ENCODE measurements around the gene PCDHA3. TPM values are rescaled to one million over a fixed set of nuclear protein-coding genes. Genes with fewer than 3 reads are reported as not detected.
"Not testable (repeated sequence)": the region's sequence is repeated elsewhere in the genome, so short reads cannot be mapped to it uniquely, and the experiment has no call there.

The PCDHA3 gene
- total and polyA plus RNA-seq, 9 donors: 0.05 to 0.23 (median 0.18) TPM

GRCh38 chr5:140808889-140809291 lies 8.0 kb downstream of the PCDHA3 start:
- Histone ChIP-seq H3K4me1 (ENCODE audit: control insufficient read depth, insufficient read depth, low read length) (no peaks in the 10 kb centered on the region), H3K4me3 (ENCODE audit: low read length) (no peak overlapping the region), H3K27ac (ENCODE audit: low read length) (no peak overlapping the region), H3K9me3 (replicated peaks; ENCODE audit: control insufficient read depth, low read depth, low read length) (peaks cover 3% of the 10 kb centered on the region), H3K27me3 (ENCODE audit: control insufficient read depth, insufficient read depth, low read length) (no peaks in the 10 kb centered on the region), H3K36me3 (ENCODE audit: control insufficient read depth, insufficient read depth, low read length) (no peaks in the 10 kb centered on the region)
- no peak for DNase-seq
- 67% methylated on average over 43 of the region's 43 CpGs for WGBS (ENCODE audit: insufficient coverage)

- no peak within 1 kb of the TSS for H3K4me3 ChIP-seq (ENCODE audit: low read length)
- DNase-seq: no peak
Observed at GRCh38 chr5:140821375-140822280, 20.8 kb downstream of the PCDHA3 start, which contains the start of gene PCDHA5. Gene PCDHA5 (plus strand): TSS chr5:140821613.

GRCh38 chr5:140822281-140822629 lies 21.4 kb downstream of the PCDHA3 start:
- no peak overlapping the region for H3K27ac ChIP-seq (ENCODE audit: low read length)
- H3K4me1 ChIP-seq (ENCODE audit: control insufficient read depth, insufficient read depth, low read length): no peaks in the 10 kb centered on the region
- no peaks in the 10 kb centered on the region for H3K36me3 ChIP-seq (ENCODE audit: control insufficient read depth, insufficient read depth, low read length)
- no peaks in the 10 kb centered on the region for H3K27me3 ChIP-seq (ENCODE audit: control insufficient read depth, insufficient read depth, low read length)
- no peak for DNase-seq
- WGBS (ENCODE audit: insufficient coverage): no CpG with 5 or more reads among the region's 6 CpGs
- H3K4me3 ChIP-seq (ENCODE audit: low read length): no peak overlapping the region
- peaks cover 2% of the 10 kb centered on the region for H3K9me3 ChIP-seq (replicated peaks; ENCODE audit: control insufficient read depth, low read depth, low read length)

More at GRCh38 chr5:140821375-140822280, 20.8 kb downstream of the PCDHA3 start, which contains the start of gene PCDHA5:
- Histone ChIP-seq H3K9me3 (replicated peaks; ENCODE audit: control insufficient read depth, low read depth, low read length) (peaks cover 2% of the 10 kb centered on the region), H3K27me3 (ENCODE audit: control insufficient read depth, insufficient read depth, low read length) (no peaks in the 10 kb centered on the region), H3K36me3 (ENCODE audit: control insufficient read depth, insufficient read depth, low read length) (no peaks in the 10 kb centered on the region), H3K27ac (ENCODE audit: low read length) (no peak within 1 kb of the TSS), H3K4me1 (ENCODE audit: control insufficient read depth, insufficient read depth, low read length) (no peaks in the 10 kb centered on the region)
- WGBS (ENCODE audit: insufficient coverage): 29% methylated on average over 32 of the region's 39 CpGs

GRCh38 chr5:140822969-140823368 lies 22.1 kb downstream of the PCDHA3 start:
- not testable (repeated sequence) for H3K27ac ChIP-seq (ENCODE audit: low read length); H3K27me3 ChIP-seq (ENCODE audit: control insufficient read depth, insufficient read depth, low read length); H3K9me3 ChIP-seq (replicated peaks; ENCODE audit: control insufficient read depth, low read depth, low read length); H3K4me1 ChIP-seq (ENCODE audit: control insufficient read depth, insufficient read depth, low read length); H3K4me3 ChIP-seq (ENCODE audit: low read length); DNase-seq; H3K36me3 ChIP-seq (ENCODE audit: control insufficient read depth, insufficient read depth, low read length)
- WGBS (ENCODE audit: insufficient coverage): 49% methylated on average over 48 of the region's 48 CpGs

- H3K27ac ChIP-seq (ENCODE audit: low read length): no peak overlapping the region
- no peaks in the 10 kb centered on the region for H3K4me1 ChIP-seq (ENCODE audit: control insufficient read depth, insufficient read depth, low read length)
- no peak for DNase-seq
- peaks cover 2% of the 10 kb centered on the region for H3K27me3 ChIP-seq (ENCODE audit: control insufficient read depth, insufficient read depth, low read length)
- no peaks in the 10 kb centered on the region for H3K36me3 ChIP-seq (ENCODE audit: control insufficient read depth, insufficient read depth, low read length)
- H3K9me3 ChIP-seq (replicated peaks; ENCODE audit: control insufficient read depth, low read depth, low read length): peaks cover 6% of the 10 kb centered on the region
- WGBS (ENCODE audit: insufficient coverage): 53% methylated on average over 38 of the region's 38 CpGs
- H3K4me3 ChIP-seq (ENCODE audit: low read length): no peak overlapping the region
Observed at GRCh38 chr5:140823475-140823874, 22.6 kb downstream of the PCDHA3 start.

- Histone ChIP-seq H3K36me3 (ENCODE audit: control insufficient read depth, insufficient read depth, low read length) (no peaks in the 10 kb centered on the region), H3K27ac (ENCODE audit: low read length) (no peak within 1 kb of the TSS), H3K4me3 (ENCODE audit: low read length) (no peak within 1 kb of the TSS), H3K9me3 (replicated peaks; ENCODE audit: control insufficient read depth, low read depth, low read length) (peaks cover 12% of the 10 kb centered on the region), H3K4me1 (ENCODE audit: control insufficient read depth, insufficient read depth, low read length) (no peaks in the 10 kb centered on the region), H3K27me3 (ENCODE audit: control insufficient read depth, insufficient read depth, low read length) (peaks cover 7% of the 10 kb centered on the region)
- no peak for DNase-seq
- 11% methylated on average over 12 of the region's 27 CpGs for WGBS (ENCODE audit: insufficient coverage)
Observed at GRCh38 chr5:140827704-140828361, 27.0 kb downstream of the PCDHA3 start, which contains the start of gene PCDHA6. Gene PCDHA6 (plus strand): TSS chr5:140827960. CDS start chr5:140828092, 132 bp downstream.

- no peaks in the 10 kb centered on the region for H3K36me3 ChIP-seq (ENCODE audit: control insufficient read depth, insufficient read depth, low read length)
- H3K27me3 ChIP-seq (ENCODE audit: control insufficient read depth, insufficient read depth, low read length): peaks cover 7% of the 10 kb centered on the region
- WGBS (ENCODE audit: insufficient coverage): 21% methylated on average over 8 of the region's 18 CpGs
- H3K27ac ChIP-seq (ENCODE audit: low read length): no peak overlapping the region
- no peak overlapping the region for H3K4me3 ChIP-seq (ENCODE audit: low read length)
- H3K9me3 ChIP-seq (replicated peaks; ENCODE audit: control insufficient read depth, low read depth, low read length): peaks cover 12% of the 10 kb centered on the region
- DNase-seq: no peak
- no peaks in the 10 kb centered on the region for H3K4me1 ChIP-seq (ENCODE audit: control insufficient read depth, insufficient read depth, low read length)
Observed at GRCh38 chr5:140828362-140828737, 27.5 kb downstream of the PCDHA3 start.

- DNase-seq; H3K27ac ChIP-seq (ENCODE audit: low read length); H3K36me3 ChIP-seq (ENCODE audit: control insufficient read depth, insufficient read depth, low read length); H3K4me3 ChIP-seq (ENCODE audit: low read length); H3K4me1 ChIP-seq (ENCODE audit: control insufficient read depth, insufficient read depth, low read length); H3K9me3 ChIP-seq (replicated peaks; ENCODE audit: control insufficient read depth, low read depth, low read length): not testable (repeated sequence)
- peaks cover 10% of the 10 kb centered on the region for H3K27me3 ChIP-seq (ENCODE audit: control insufficient read depth, insufficient read depth, low read length)
- 41% methylated on average over 90 of the region's 106 CpGs for WGBS (ENCODE audit: insufficient coverage)
Observed at GRCh38 chr5:140829511-140830501, 28.9 kb downstream of the PCDHA3 start.

- H3K27ac ChIP-seq (ENCODE audit: low read length): no peak within 1 kb of the TSS
- peak; percentile 2 for DNase-seq
- H3K9me3 ChIP-seq (replicated peaks; ENCODE audit: control insufficient read depth, low read depth, low read length): peaks cover 21% of the 10 kb centered on the region
- no peaks in the 10 kb centered on the region for H3K36me3 ChIP-seq (ENCODE audit: control insufficient read depth, insufficient read depth, low read length)
- no peaks in the 10 kb centered on the region for H3K4me1 ChIP-seq (ENCODE audit: control insufficient read depth, insufficient read depth, low read length)
- H3K4me3 ChIP-seq (ENCODE audit: low read length): no peak within 1 kb of the TSS
- no CpG with 5 or more reads among the region's 8 CpGs for WGBS (ENCODE audit: insufficient coverage)
- peaks cover 12% of the 10 kb centered on the region for H3K27me3 ChIP-seq (ENCODE audit: control insufficient read depth, insufficient read depth, low read length)
Observed at GRCh38 chr5:140833993-140834392, 33.1 kb downstream of the PCDHA3 start, which contains the start of gene PCDHA7. Gene PCDHA7 (plus strand): TSS chr5:140834269. CDS start chr5:140834384, 115 bp downstream.

Measured in muscle of leg (tissue), 11 donors.